HG02970 (cell line): ENCODE results near the gene C1QTNF2.

Source experiments
- ATAC-seq: cut with Tn5 transposase; IDR thresholded peaks from one replicate; pipeline ENCODE4 v1.9.1; 2021; ENCODE audit warnings: mild to moderate bottlenecking, moderate library complexity, moderate number of reproducible peaks; ENCODE audit not compliant: unreplicated experiment, low FRiP score

The C1QTNF2 gene

GRCh38 chr5:160310552-160311295 is 59.7 kb downstream of the C1QTNF2 start:
- ATAC-seq, result no peak

GRCh38 chr5:160310140-160310539 is 60.3 kb downstream of the C1QTNF2 start:
- no peak for ATAC-seq

- no peak for ATAC-seq
Measured at GRCh38 chr5:160306696-160307095, 63.7 kb downstream of the C1QTNF2 start.

- no peak for ATAC-seq
Measured at GRCh38 chr5:160305319-160305718, 65.1 kb downstream of the C1QTNF2 start.

- ATAC-seq, result no peak
Measured at GRCh38 chr5:160303690-160304089, 66.7 kb downstream of the C1QTNF2 start.

- ATAC-seq, result no peak
Measured at GRCh38 chr5:160298189-160298588, 72.2 kb downstream of the C1QTNF2 start.

- ATAC-seq, result no peak
Measured at GRCh38 chr5:160297776-160298175, 72.7 kb downstream of the C1QTNF2 start.
